ENCODE results near the gene CREBRF. TPM values are rescaled to one million over a fixed set of nuclear protein-coding genes. Genes with fewer than 3 reads are reported as not detected.
A peak's percentile ranks its signal among the peaks of the same experiment; 100 is the strongest.

Gene CREBRF
- total RNA-seq = 10 to 100 TPM; 10.2 to 12.0 TPM
- polyA plus RNA-seq = 1 to 10 TPM; 2.0 to 5.1 TPM

GRCh38 chr5:173055983-173056782 lies at the start of gene CREBRF:
TSS of gene CREBRF (plus strand) at chr5:173056352. CDS start at chr5:173080776, 24,424 bp downstream.
- H3K9me3 ChIP-seq (ENCODE audit: control insufficient read depth in 4 of 4, low read length in 3 of 4) = no peaks in the 10 kb centered on the region
- TF ChIP-seq FOXA2 (IDR thresholded peaks at IDR 0.05) (no peak), CTCF (IDR thresholded peaks at IDR 0.05; ENCODE audit: low read depth, low read length, missing input control) (no peak), ZBTB33 (IDR thresholded peaks at IDR 0.05) (no peak), SP1 (IDR thresholded peaks at IDR 0.05) (peak; percentile 85), RAD21 (IDR thresholded peaks at IDR 0.05) (peak; percentile 45 to 48), TAF1 (conservative IDR thresholded peaks at IDR 0.05) (no peak), NR2F2 (IDR thresholded peaks at IDR 0.05) (no peak), JUND (IDR thresholded peaks at IDR 0.05) (no peak), FOXA1 (IDR thresholded peaks at IDR 0.05) (no peak), HNF4G (IDR thresholded peaks at IDR 0.05) (no peak), ATF3 (IDR thresholded peaks at IDR 0.05) (no peak), RXRA (IDR thresholded peaks at IDR 0.05) (no peak), REST (IDR thresholded peaks at IDR 0.05) (peak; percentile 21), YY1 (IDR thresholded peaks at IDR 0.05) (peak; percentile 71), GABPA (IDR thresholded peaks at IDR 0.05 in 1 of 2, conservative IDR thresholded peaks at IDR 0.05 in 1 of 2) (peak in 1 of 2 donors; percentile 84), MAX (IDR thresholded peaks at IDR 0.05) (peak; percentile 53), HNF4A (conservative IDR thresholded peaks at IDR 0.05) (peak in 1 of 2 donors; percentile 18), EGR1 (IDR thresholded peaks at IDR 0.05; ENCODE audit: low read depth in 2 of 2) (peak; percentile 65 to 68)
- peak; percentile 96 for DNase-seq (ENCODE audit: low spot score)
- WGBS = under 1% methylated on average over 74 of the region's 74 CpGs
- H3K27ac ChIP-seq (ENCODE audit: low read depth in 1 of 2, low read length in 2 of 2) = peak within 1 kb of the TSS; percentile 98 to 99
- H3K27me3 ChIP-seq (ENCODE audit: control insufficient read depth in 4 of 4, insufficient read depth in 4 of 4, low read length in 3 of 4) = no peaks in the 10 kb centered on the region
- H3K36me3 ChIP-seq (ENCODE audit: control insufficient read depth in 4 of 4, insufficient read depth in 3 of 4, low read depth in 1 of 4, low read length in 3 of 4) = no peaks in the 10 kb centered on the region
- H3K4me3 ChIP-seq (ENCODE audit: low read depth in 1 of 3, low read length in 3 of 3) = peak within 1 kb of the TSS; percentile 84 to 99 (median 98)
- H3K9ac ChIP-seq (ENCODE audit: low read depth in 1 of 2, low read length in 2 of 2) = peak within 1 kb of the TSS; percentile 3 to 55
- H3K4me1 ChIP-seq (ENCODE audit: control insufficient read depth in 4 of 4, insufficient read depth in 4 of 4, low read length in 3 of 4) = peaks cover 1 to 21% (median 16%) of the 10 kb centered on the region in 4 donors
